Measurements from ENCODE around the gene GABBR2. TPM values are rescaled to one million over a fixed set of nuclear protein-coding genes. Genes with fewer than 3 reads are reported as not detected.

The GABBR2 gene
- total RNA-seq, 1 donor from 2014 or later = not detected

DNA sequence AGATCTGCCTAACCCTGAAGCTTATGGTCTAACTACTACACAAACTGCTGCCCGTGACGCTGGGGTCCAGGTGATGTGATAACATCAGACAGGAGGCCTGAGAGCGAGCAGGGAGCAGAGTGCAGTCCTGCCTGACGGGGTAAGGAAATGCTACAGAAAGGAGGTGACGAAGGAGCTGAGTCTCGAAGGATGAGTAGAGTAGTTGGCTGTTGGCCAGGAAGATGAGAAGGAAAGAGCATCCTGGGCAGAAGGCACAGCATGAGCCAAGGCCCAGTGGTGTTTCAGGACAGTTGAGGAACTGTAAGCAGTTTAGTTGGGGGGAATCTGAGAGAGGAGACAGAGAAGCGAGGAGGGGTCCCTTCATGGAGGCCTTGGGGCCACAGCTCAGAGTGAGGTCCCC is 317.3 kb downstream of the GABBR2 start:
- ATAC-seq = no peak

DNA sequence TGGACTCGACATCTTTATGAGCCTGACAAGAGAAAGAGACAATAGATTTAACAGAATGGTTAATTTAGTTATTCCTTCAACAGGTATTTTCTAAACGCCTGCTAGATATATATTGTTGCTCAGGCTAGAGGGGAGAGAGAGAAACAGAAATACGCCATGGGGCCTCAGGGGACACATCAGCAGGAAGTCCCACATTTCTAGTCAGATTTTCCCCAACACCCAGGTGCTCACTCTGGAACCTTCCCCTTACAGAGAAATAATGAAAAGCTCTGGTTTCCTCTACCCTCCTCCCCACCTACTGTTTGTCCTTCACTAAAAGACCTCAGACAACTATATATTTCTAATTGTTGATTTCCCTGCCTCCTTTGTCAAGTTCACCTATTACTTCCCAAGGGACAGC is 323.0 kb downstream of the GABBR2 start:
- no peak for ATAC-seq

- no peak for ATAC-seq
Measured at GRCh38 chr9:98383758-98384157, 325.0 kb downstream of the GABBR2 start.

DNA sequence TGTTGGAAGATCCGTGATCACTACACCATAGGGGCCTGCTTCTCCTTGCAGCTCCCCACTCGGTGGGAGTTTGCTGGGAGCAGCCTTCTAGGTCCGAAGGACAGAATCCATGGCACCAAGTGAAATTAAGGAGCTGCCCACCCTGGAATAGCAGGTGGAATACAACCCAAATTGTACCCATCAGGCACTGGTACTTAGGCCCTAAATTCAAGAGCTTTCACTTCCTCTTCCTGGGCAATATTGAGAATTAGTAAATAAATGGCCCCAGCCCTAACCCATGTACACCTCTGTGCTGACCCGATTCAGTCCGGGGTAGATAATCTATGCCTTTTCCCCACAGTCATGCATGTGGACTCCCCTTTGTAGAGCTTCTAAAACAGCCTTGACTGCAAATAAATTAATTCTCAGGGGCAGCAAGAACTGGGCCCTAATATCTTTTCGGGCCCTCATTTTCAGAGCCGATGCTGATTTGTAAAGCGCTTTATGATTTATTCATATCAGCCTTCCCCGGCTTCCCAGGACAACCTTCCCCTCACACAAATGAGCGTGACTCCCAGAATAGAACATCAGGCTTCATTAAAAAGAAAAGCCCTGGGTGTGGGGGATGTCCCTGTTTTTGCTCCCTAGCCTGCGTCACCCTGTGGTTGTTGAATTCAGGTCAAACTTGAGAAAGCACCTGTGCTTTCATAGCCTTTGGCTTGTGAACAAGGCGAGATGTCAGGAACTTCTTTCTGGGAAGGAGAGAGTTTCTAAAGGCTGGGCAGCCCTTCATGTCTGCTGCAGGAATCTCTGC is 327.2 kb downstream of the GABBR2 start:
- ATAC-seq = no peak

GRCh38 chr9:98380065-98380681 is 328.6 kb downstream of the GABBR2 start:
- no peak for ATAC-seq

GRCh38 chr9:98379572-98379971 is 329.2 kb downstream of the GABBR2 start:
- no peak for ATAC-seq

- ATAC-seq = no peak
Measured at GRCh38 chr9:98378794-98379193, 329.9 kb downstream of the GABBR2 start.

- ATAC-seq = no peak
Measured at GRCh38 chr9:98378206-98378780, 330.4 kb downstream of the GABBR2 start.

GRCh38 chr9:98375138-98375726 is 333.5 kb downstream of the GABBR2 start:
- ATAC-seq = no peak

DNA sequence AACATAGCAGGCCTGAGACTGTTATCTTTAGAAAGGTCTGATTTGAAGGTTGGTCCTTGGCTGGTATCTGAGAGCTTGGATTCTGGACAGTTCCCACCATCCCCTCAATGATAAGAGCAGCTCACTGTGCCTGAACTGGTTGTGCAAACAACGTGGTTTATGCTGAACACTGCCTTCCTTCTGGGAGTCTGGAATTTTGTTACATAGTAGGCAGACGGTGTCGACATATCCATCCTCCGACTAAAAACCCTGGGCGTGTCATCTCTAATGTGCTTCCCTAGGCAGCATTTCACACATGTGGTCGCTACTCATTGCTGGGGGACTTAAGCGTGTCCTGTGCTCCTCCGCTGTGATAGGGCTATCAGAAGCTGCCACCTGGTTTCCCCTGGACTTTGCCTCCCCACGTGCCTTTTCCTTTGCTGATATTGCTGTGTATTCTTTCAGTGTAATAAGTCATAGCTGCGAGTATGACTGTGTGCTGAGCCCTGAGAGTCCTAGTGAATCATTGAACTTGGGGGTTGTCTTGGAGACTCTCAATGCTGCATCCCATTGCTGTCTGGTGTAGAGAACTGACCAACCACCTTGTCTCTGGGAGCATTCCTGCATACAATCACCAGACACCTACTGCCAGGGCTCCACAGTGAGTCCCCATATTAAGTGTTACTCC is 334.2 kb downstream of the GABBR2 start:
- no peak for ATAC-seq

GRCh38 chr9:98373609-98374008 is 335.1 kb downstream of the GABBR2 start:
- no peak for ATAC-seq

DNA sequence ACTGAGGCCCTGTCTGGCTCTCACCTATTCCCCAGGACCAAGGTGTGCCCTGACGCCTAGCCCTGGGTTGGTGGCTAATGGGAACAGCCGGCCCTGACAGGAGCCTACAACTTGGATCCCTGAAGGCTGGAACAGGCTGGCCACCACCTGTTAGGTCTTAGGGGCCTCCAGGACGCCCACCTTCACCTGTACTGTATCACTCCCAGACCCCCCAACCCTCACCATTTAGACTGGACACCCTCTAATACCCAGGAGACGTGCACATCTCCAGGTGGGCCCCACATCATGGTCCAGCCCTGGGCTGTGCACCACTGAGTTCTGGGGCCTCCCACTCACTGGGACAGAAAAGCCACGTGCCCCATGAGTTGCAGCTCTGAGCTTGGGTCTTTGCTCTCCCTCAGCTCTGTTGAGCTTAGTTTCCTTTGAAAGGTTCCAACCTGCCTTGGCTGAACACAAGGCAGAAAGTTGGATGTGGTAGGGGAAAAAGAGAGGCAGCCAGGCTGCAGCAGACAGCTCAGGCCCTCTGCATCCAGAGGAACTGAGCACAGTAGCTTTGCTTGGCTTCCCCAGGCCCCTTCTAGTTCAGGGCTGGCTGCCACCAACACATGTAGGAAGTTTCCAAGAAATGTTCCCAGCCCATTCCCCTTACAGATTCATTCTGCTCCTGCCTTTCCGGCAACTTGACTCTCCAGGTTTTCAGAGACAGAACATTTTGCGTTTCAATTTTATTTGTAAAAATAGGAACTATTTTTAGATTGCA is 336.5 kb downstream of the GABBR2 start:
- ATAC-seq = no peak

- ATAC-seq = no peak
Measured at GRCh38 chr9:98370976-98371315, 337.8 kb downstream of the GABBR2 start.

DNA sequence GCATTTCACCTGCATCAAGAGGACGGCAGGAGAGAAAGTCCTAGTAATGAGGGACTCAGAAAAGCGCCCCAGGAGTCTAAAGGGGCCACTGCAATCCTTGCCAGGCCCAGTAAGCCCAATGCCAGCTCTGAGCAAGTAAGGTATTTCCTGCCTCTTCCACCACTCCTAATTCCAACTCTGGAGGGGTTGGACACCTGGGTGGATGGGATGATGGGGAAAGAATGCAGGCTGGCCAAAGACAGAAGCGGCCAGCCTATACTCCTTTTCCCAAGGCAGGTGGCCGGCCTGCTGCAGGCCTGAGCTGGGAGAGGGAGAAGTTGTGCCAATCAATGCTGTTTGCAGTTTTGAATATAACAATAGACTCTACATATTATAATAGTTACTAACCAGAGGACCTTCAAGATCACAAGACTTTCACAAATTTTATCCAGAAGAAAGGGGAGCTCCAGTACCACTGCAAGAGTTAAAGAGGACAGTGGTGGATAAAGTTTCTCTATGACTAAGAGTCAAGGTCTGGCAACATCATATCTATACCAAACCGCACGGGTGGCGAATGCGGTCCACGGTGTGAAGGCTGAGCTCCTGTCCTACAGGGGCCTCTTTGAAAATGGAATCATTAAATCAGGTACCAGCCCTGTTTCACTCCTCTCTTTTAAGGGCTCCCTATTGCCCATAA is 338.3 kb downstream of the GABBR2 start:
- ATAC-seq = no peak

DNA sequence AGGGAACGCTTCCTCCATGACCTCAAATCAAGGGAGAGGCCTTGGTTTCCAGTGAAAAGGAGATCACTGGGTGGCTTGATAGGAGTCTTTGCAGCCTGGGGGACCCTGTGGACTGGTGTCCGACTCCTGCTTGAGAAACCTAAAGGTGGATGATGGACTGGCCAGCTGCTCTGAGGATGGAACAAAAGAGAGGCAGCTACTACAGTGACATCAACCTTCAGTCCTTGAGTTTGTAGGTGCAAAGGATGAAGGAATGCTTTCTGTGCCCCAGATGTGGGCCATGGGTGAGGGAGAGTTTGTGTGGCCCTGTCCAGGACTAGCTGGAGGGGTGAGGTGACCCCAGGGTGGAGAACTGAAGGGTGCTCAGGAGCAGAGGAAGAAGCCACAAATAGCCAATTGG is 338.8 kb downstream of the GABBR2 start:
- no peak for ATAC-seq

DNA sequence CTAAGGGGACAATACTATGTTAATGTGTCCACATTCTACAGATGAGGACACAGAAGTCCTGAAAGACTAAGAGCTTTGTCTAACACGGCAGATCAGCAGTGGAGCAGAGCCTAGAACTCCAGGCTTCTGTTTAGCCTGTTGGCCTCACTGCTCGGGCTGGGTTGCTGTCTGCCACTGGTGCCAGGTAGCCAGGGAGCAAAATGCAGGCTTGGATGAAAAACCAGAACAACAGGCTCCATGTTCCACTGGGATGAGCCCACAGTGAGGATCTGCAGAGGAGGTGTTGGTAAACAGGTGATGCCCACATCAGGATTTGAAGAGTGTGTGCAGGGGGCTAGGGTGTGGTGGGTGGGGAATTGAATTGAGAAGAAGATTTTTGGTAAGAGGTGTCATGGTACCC is 339.3 kb downstream of the GABBR2 start:
- ATAC-seq = no peak

DNA sequence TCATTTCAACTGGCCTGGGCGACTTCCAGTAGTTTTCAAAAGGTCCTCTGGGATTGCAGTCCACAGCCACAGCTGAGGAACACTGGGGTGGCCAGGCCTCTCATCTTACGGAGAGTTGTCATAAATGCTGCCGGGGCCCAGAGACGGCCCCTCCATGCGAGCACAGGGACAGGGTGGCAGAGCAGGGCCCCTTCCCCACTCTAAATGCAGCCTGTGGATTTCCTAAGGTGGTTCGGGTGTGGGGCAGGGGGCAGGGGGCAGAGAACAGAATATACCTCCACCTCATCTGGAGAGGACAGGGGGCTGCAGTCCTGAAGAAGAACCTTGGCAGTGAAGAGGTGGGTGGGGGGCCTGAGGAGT is 339.7 kb downstream of the GABBR2 start:
- ATAC-seq = no peak

DNA sequence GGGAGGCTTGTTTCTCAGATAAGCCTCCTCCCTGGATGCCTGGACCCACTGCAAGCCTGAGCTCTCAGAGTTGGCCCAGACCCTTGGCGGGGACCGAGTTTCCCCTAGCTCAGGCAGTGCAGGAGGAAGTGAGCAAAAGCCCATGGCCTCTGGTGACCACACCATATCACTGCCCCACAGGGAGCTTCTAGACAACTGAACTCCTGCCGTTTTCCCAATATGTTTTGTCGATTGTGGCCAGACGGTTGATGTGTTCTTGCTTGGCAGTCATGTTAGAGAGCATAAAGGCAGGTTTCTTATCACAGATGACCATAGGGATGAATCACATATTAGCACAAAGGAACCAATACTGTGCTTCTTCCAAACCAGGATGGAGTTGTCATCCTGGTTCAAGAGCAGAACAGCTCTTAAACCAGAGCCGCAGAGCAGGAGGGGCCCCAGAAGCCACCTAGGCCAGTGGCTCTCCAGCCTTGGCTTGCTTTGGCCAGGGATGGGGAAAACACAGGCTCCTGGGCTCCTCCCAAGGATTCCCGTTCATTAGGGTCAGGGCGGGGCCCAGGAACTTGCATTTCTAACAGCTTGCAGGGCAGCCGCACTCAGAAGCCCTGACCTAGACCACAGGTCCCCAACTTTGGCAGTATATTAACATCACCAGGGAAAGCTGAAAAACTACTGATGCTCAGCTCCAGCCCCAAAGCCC is 340.2 kb downstream of the GABBR2 start:
- no peak for ATAC-seq

- ATAC-seq = no peak
Measured at GRCh38 chr9:98367923-98368322, 340.8 kb downstream of the GABBR2 start.

GRCh38 chr9:98367371-98367900 is 341.3 kb downstream of the GABBR2 start:
- ATAC-seq = no peak

GRCh38 chr9:98365781-98366180 is 343.0 kb downstream of the GABBR2 start:
- no peak for ATAC-seq
